B cell (primary cell): ENCODE results near the gene HMCN1.

Source experiments
- CTCF ChIP-seq: fragments of 200-600 bp; IDR thresholded peaks from one replicate; pipeline ENCODE4 v1.8.0; 2022; ENCODE audit warnings: antibody characterized with exemption, mild to moderate bottlenecking
- EZH2 ChIP-seq: IDR thresholded peaks from 2 replicates; pipeline ENCODE4 v1.6.1; 2012; ENCODE audit warnings: borderline replicate concordance, low read depth, mild to moderate bottlenecking, moderate library complexity, low read length; ENCODE audit not compliant: insufficient read depth, poor library complexity, severe bottlenecking

DNA sequence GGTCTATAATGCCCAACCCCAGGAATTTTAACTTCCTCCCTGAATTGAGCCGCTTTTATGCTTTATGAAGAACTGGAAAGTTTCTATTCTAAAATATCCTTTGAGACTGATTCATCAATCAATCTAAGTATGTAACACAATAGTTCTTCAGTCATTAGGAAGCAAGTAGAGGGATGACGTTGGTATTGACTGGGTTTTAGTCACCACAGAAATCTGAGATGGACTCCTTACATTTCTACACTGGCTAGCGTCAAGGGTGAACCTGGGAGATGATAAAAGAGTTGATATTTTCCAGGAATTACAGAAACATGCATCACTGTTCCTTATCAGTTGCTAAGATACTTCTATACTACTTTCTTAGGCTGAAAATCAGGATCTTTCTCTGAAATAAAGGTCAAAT lies 308.0 kb downstream of the HMCN1 start:
- no peak for TF ChIP-seq CTCF
- no peak for TF ChIP-seq EZH2
